Measurements from ENCODE around the gene PABPC3. TPM values are rescaled to one million over a fixed set of nuclear protein-coding genes. Genes with fewer than 3 reads are reported as not detected.

The PABPC3 gene
- total RNA-seq, 1 donor from 2014 or later: 0.45 TPM

- TF ChIP-seq EZH2 (IDR thresholded peaks at IDR 0.05; ENCODE audit: insufficient read depth, low read length): no peak
- no peak for TF ChIP-seq CTCF (IDR thresholded peaks at IDR 0.05; ENCODE audit: insufficient read depth, low read depth, low read length)
- DNase-seq (ENCODE audit: low read depth) (no peak), FAIRE-seq (no peak)
- Histone ChIP-seq H3K36me3 (ENCODE audit: insufficient read depth, low read length) (no peaks in the 10 kb centered on the region), H3K4me2 (ENCODE audit: low read length) (no peak overlapping the region), H2AFZ (ENCODE audit: low read depth, low read length) (no peak overlapping the region), H3K27ac (ENCODE audit: low read depth, low read length) (no peak overlapping the region), H3K27me3 (ENCODE audit: insufficient read depth, low read length) (peaks cover 2% of the 10 kb centered on the region), H3K4me1 (ENCODE audit: insufficient read depth, low read length) (no peaks in the 10 kb centered on the region), H3K4me3 (ENCODE audit: insufficient read depth, low read depth, low read length) (no peak overlapping the region), H3K9me3 (ENCODE audit: insufficient read depth, low read depth, low read length) (no peaks in the 10 kb centered on the region), H4K20me1 (ENCODE audit: insufficient read depth, low read length) (no peaks in the 10 kb centered on the region), H3K9ac (ENCODE audit: low read length) (no peak overlapping the region), H3K79me2 (ENCODE audit: insufficient read depth, low read length) (no peaks in the 10 kb centered on the region)
- Mint-ChIP-seq H3K4me3 (ENCODE audit: unreplicated experiment) (no peak overlapping the region), H3K36me3 (ENCODE audit: low read depth, unreplicated experiment) (no peaks in the 10 kb centered on the region), H3K4me1 (ENCODE audit: low read depth, unreplicated experiment) (no peaks in the 10 kb centered on the region), H3K27ac (ENCODE audit: unreplicated experiment) (no peak overlapping the region), H3K27me3 (ENCODE audit: low read depth, unreplicated experiment) (peaks cover 8% of the 10 kb centered on the region), H3K9me3 (ENCODE audit: unreplicated experiment) (no peaks in the 10 kb centered on the region)
Measured at GRCh38 chr13:25065974-25066770, 29.8 kb upstream of the PABPC3 start.

- FAIRE-seq (no peak), DNase-seq (ENCODE audit: low read depth) (no peak)
- Histone ChIP-seq H3K36me3 (ENCODE audit: insufficient read depth, low read length) (no peaks in the 10 kb centered on the region), H3K27me3 (ENCODE audit: insufficient read depth, low read length) (peaks cover 2% of the 10 kb centered on the region), H2AFZ (ENCODE audit: low read depth, low read length) (no peak overlapping the region), H3K9ac (ENCODE audit: low read length) (no peak overlapping the region), H3K79me2 (ENCODE audit: insufficient read depth, low read length) (no peaks in the 10 kb centered on the region), H3K9me3 (ENCODE audit: insufficient read depth, low read depth, low read length) (no peaks in the 10 kb centered on the region), H3K4me1 (ENCODE audit: insufficient read depth, low read length) (no peaks in the 10 kb centered on the region), H3K4me2 (ENCODE audit: low read length) (no peak overlapping the region), H3K27ac (ENCODE audit: low read depth, low read length) (no peak overlapping the region), H4K20me1 (ENCODE audit: insufficient read depth, low read length) (no peaks in the 10 kb centered on the region), H3K4me3 (ENCODE audit: insufficient read depth, low read depth, low read length) (no peak overlapping the region)
- TF ChIP-seq CTCF (IDR thresholded peaks at IDR 0.05; ENCODE audit: insufficient read depth, low read depth, low read length) (no peak), EZH2 (IDR thresholded peaks at IDR 0.05; ENCODE audit: insufficient read depth, low read length) (no peak)
- no peaks in the 10 kb centered on the region for H3K9me3 Mint-ChIP-seq (ENCODE audit: unreplicated experiment)
- no peaks in the 10 kb centered on the region for H3K4me1 Mint-ChIP-seq (ENCODE audit: low read depth, unreplicated experiment)
- peaks cover 8% of the 10 kb centered on the region for H3K27me3 Mint-ChIP-seq (ENCODE audit: low read depth, unreplicated experiment)
- H3K36me3 Mint-ChIP-seq (ENCODE audit: low read depth, unreplicated experiment): no peaks in the 10 kb centered on the region
- no peak overlapping the region for H3K27ac Mint-ChIP-seq (ENCODE audit: unreplicated experiment)
- H3K4me3 Mint-ChIP-seq (ENCODE audit: unreplicated experiment): no peak overlapping the region
Measured at GRCh38 chr13:25067064-25067463, 28.9 kb upstream of the PABPC3 start.

- Mint-ChIP-seq H3K36me3 (ENCODE audit: low read depth, unreplicated experiment) (no peaks in the 10 kb centered on the region), H3K27me3 (ENCODE audit: low read depth, unreplicated experiment) (peaks cover 8% of the 10 kb centered on the region), H3K4me3 (ENCODE audit: unreplicated experiment) (no peak overlapping the region), H3K27ac (ENCODE audit: unreplicated experiment) (no peak overlapping the region), H3K4me1 (ENCODE audit: low read depth, unreplicated experiment) (no peaks in the 10 kb centered on the region), H3K9me3 (ENCODE audit: unreplicated experiment) (no peaks in the 10 kb centered on the region)
- no peak overlapping the region for H2AFZ ChIP-seq (ENCODE audit: low read depth, low read length)
- DNase-seq (ENCODE audit: low read depth) (no peak), FAIRE-seq (no peak)
- H3K27ac ChIP-seq (ENCODE audit: low read depth, low read length): no peak overlapping the region
- TF ChIP-seq CTCF (IDR thresholded peaks at IDR 0.05; ENCODE audit: insufficient read depth, low read depth, low read length) (no peak), EZH2 (IDR thresholded peaks at IDR 0.05; ENCODE audit: insufficient read depth, low read length) (no peak)
- no peaks in the 10 kb centered on the region for H3K36me3 ChIP-seq (ENCODE audit: insufficient read depth, low read length)
- H3K79me2 ChIP-seq (ENCODE audit: insufficient read depth, low read length): no peaks in the 10 kb centered on the region
- no peak overlapping the region for H3K4me2 ChIP-seq (ENCODE audit: low read length)
- peaks cover 2% of the 10 kb centered on the region for H3K27me3 ChIP-seq (ENCODE audit: insufficient read depth, low read length)
- H3K9ac ChIP-seq (ENCODE audit: low read length): no peak overlapping the region
- no peaks in the 10 kb centered on the region for H3K9me3 ChIP-seq (ENCODE audit: insufficient read depth, low read depth, low read length)
- no peak overlapping the region for H3K4me3 ChIP-seq (ENCODE audit: insufficient read depth, low read depth, low read length)
- no peaks in the 10 kb centered on the region for H4K20me1 ChIP-seq (ENCODE audit: insufficient read depth, low read length)
- H3K4me1 ChIP-seq (ENCODE audit: insufficient read depth, low read length): no peaks in the 10 kb centered on the region
Measured at GRCh38 chr13:25068810-25069209, 27.1 kb upstream of the PABPC3 start.

Data from astrocyte (in vitro differentiated cells and primary cell).